ENCODE results near the gene G2E3.
"Not testable (repeated sequence)": the region's sequence is repeated elsewhere in the genome, so short reads cannot be mapped to it uniquely, and the experiment has no call there.

G2E3 gene

DNA sequence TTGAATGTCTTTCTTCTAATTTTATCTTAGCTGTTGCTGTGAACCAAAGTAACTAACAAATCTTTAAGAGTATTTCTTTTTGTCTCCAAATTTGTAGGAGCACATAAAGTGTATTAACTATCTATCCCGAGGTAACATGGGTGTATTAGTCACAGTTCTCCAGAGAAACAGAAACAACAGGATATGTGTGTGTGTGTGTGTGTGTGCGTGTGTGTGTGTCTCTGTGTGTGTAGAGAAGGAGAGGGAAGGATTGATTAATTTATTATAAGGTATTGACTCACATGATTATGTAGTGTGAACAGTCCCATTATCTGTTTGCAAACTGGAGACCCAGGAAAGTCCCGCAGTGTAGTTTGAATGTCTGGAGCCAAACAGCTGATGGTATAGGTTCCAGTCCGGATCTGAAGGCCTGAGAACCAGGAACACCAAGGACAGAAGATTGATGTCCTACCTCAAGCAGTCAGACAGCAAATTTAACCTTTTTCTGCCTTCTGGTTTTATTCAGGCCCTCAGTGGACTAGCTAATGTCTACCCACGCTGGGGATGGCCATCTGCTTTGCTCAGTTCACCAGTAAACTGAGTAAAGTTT, 14.4 kb downstream of the G2E3 start:
- DNase-seq (ENCODE audit: low spot score): no peak
- TF ChIP-seq, protein P1, sequence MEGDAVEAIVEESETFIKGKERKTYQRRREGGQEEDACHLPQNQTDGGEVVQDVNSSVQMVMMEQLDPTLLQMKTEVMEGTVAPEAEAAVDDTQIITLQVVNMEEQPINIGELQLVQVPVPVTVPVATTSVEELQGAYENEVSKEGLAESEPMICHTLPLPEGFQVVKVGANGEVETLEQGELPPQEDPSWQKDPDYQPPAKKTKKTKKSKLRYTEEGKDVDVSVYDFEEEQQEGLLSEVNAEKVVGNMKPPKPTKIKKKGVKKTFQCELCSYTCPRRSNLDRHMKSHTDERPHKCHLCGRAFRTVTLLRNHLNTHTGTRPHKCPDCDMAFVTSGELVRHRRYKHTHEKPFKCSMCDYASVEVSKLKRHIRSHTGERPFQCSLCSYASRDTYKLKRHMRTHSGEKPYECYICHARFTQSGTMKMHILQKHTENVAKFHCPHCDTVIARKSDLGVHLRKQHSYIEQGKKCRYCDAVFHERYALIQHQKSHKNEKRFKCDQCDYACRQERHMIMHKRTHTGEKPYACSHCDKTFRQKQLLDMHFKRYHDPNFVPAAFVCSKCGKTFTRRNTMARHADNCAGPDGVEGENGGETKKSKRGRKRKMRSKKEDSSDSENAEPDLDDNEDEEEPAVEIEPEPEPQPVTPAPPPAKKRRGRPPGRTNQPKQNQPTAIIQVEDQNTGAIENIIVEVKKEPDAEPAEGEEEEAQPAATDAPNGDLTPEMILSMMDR (IDR thresholded peaks at IDR 0.05; ENCODE audit: extremely low read depth, missing control alignments): no peak

DNA sequence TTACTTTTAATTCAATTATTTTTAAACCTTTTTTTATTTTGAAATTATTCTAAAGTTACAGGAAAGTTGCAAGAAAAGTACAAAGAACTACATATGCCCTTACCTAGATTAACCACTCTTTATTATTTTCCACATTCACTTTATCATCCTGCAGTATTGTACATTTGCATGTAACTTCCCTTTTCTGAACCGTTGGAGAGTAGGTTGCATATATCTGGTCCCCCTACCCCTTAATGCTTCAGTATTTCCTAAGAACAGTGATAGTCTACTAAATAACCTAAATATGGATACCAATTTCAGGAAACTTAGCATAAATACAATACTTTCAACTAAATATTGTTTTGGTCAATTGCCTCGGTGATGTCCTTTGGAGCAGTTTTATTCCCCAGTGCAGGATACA, 15.0 kb downstream of the G2E3 start:
- DNase-seq (ENCODE audit: low spot score): no peak
- TF ChIP-seq, protein P1 (IDR thresholded peaks at IDR 0.05; ENCODE audit: extremely low read depth, missing control alignments): no peak

DNA sequence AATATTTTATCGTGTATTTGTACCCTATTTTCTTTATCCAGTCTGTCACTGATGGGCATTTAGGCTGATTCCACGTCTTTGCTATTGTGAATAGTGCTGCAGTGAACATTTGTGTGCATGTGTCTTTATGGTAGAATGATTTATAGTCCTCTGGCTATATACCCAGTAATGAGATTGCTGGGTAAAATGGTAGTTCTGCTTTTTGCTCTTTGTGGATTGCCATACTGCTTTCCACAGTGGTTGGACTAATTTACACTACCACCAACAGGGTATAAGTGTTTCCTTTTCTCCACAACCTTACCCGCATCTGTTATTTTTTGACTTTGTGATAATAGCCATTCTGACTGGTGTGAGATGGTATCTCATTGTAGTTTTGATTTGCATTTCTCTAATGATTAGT, 15.8 kb downstream of the G2E3 start:
- not testable (repeated sequence) for DNase-seq (ENCODE audit: low spot score)

DNA sequence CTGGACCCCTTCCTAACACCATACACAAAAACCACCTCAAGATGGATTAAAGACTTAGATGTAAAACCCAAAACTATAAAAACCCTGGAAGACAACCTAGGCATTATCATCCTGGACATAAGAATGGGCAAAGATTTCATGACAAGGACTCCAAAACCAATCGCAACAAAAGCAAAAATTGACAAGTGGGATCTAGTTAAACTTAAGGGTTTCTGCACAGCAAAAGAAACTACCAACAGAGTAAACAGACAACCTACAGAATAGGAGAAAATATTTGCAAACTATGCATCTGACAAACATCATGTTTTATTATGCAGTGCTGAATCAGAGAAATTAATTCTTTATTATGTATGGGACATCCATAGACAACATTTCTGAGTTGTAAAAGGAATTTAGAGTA, 17.4 kb downstream of the G2E3 start:
- not testable (repeated sequence) for DNase-seq (ENCODE audit: low spot score)

DNA sequence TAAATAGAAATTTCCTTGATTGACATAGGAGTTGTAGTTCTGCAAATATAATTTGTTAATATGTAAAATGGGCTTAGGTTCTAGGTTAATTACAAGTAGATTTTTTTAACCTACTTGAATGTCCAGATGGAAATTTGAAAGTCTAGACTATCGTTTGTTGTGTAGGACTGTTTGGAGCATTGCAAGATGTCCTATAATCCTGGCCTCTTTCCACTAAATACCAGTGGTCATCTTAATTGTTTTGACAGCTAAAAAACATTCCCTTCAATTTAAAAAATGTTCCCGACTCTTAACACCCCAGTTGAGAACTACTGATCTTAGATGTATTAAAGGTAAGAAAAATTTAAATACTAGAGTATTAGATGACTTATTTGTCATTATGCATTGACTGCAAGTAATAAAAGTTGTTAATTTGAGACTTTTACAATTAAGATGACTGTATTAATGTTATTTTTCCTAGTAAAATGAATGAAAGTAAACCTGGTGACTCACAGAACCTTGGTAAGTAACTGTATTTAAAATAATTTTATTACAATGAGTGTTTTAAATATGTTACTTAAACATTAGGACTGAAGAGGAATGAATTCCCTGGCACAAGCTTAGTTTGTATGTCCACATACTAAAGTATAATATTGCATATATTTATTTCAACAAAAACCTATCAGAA, 21.8 kb downstream of the G2E3 start:
- TF ChIP-seq, protein P1 (IDR thresholded peaks at IDR 0.05; ENCODE audit: extremely low read depth, missing control alignments): no peak
- DNase-seq (ENCODE audit: low spot score): no peak

DNA sequence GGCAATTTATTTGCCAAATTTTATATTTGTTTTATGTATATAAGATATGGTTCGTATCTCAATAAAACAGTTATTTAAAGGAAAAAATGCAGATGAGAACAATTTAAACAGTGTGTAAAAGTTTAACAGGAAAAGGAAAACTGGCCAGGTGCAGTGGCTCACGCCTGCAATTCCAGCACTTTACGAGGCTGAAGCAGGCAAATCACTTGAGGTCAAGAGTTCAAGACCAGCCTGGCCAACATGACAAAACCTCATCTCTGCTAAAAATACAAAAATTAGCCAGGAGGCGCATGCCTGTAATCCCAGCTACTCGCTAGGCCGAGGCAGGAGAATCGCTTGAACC, 22.3 kb downstream of the G2E3 start:
- no peak for DNase-seq (ENCODE audit: low spot score)
- TF ChIP-seq, protein P1 (IDR thresholded peaks at IDR 0.05; ENCODE audit: extremely low read depth, missing control alignments): no peak

DNA sequence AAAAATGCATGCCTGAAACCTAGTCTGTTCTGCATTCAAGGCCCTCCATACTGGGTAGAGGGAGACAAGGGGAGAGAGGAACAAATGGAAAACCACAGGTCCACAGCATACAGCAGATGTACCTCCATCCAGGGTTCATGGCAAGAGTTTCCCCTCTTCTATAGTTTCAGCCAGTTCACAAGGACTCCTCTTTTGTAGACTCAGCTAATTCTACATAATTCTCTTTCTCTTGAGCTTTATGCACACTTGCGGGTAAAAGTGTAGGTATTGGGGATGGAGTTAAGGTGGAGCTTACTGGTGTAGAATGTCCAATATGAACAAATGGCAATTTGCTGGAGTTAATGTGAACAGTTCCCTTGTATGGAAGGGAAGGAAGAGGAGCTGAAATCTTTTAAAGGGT, 23.4 kb downstream of the G2E3 start:
- TF ChIP-seq, protein P1 (IDR thresholded peaks at IDR 0.05; ENCODE audit: extremely low read depth, missing control alignments): no peak
- no peak for DNase-seq (ENCODE audit: low spot score)

DNA sequence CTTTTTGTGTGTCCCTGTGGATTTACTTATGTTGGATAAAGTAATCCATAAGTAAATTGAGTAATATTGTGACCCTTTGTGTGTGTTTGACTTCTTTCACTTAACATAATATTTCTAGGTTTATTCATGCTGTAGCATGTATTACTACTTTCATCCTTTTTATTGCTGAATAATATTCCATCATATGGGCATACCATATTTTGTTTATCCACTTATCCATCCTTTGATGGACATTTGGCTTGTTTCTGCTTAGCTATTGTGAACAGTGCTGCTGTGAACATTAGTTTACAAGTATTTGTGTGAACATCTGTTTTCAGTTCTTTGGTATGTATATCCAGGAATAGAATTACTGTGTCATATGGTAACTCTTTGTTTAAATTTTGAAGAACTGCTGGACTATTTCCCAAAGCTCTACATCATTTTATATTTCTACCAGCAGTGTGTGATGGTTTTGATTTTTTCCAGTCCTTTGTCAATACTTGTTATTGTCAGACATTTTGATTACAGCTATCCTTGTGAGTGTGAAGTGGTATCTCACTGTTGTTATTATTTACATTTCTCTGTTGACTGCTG, 25.2 kb downstream of the G2E3 start:
- DNase-seq (ENCODE audit: low spot score): no peak
- TF ChIP-seq, protein P1 (IDR thresholded peaks at IDR 0.05; ENCODE audit: extremely low read depth, missing control alignments): no peak

Data from GM20000 (cell line).